Trophoblast cell (in vitro differentiated cells and primary cell): ENCODE data around the gene DMAC1.

Experiments
- DNase-seq, 2 donors: peaks; one replicate each; pipeline ENCODE4 v3.0.0-alpha.2; 2016
- H2AFZ ChIP-seq: 2 replicates; pipeline ENCODE4 v1.6.1; 2013; ENCODE audit warnings: low read length, moderate library complexity, mild to moderate bottlenecking; ENCODE audit not compliant: insufficient read depth, poor library complexity
- H2AK5ac ChIP-seq: 2 replicates; pipeline ENCODE4 v1.6.1; 2013; ENCODE audit warnings: mild to moderate bottlenecking, low read length
- H2BK120ac ChIP-seq: 2 replicates; pipeline ENCODE4 v1.6.1; 2013; ENCODE audit warnings: low read length, mild to moderate bottlenecking, moderate library complexity; ENCODE audit not compliant: insufficient read depth, poor library complexity
- H2BK12ac ChIP-seq: 2 replicates; pipeline ENCODE4 v1.6.1; 2013; ENCODE audit warnings: mild to moderate bottlenecking, low read length, moderate library complexity
- H2BK5ac ChIP-seq: 2 replicates; pipeline ENCODE4 v1.6.1; 2013; ENCODE audit warnings: low read length, low read depth, moderate library complexity, mild to moderate bottlenecking; ENCODE audit not compliant: poor library complexity
- H3K14ac ChIP-seq: 2 replicates; pipeline ENCODE4 v1.6.1; 2013; ENCODE audit warnings: mild to moderate bottlenecking, low read length
- H3K18ac ChIP-seq: 2 replicates; pipeline ENCODE4 v1.6.1; 2013; ENCODE audit warnings: mild to moderate bottlenecking, low read length
- H3K23ac ChIP-seq: 2 replicates; pipeline ENCODE4 v1.6.1; 2013; ENCODE audit warnings: low read length
- H3K27ac ChIP-seq: 2 replicates; pipeline ENCODE4 v1.5.1; 2013; ENCODE audit warnings: low read depth, mild to moderate bottlenecking, inconsistent platforms, low read length, moderate library complexity
- H3K27me3 ChIP-seq: 2 replicates; pipeline ENCODE4 v1.6.1; 2013; ENCODE audit warnings: inconsistent platforms, mild to moderate bottlenecking, low read length, moderate library complexity; ENCODE audit not compliant: insufficient read depth
- H3K36me3 ChIP-seq, 2 experiments: 1 replicate in 1 of 2; 2 replicates in 1 of 2; pipeline ENCODE4 v1.6.1; 2013; ENCODE audit warnings: low read length in 2 of 2, mild to moderate bottlenecking in 2 of 2, moderate library complexity in 1 of 2; ENCODE audit not compliant: insufficient read depth in 2 of 2, control insufficient read depth in 1 of 2
- H3K4ac ChIP-seq: 2 replicates; pipeline ENCODE4 v1.6.1; 2013; ENCODE audit warnings: low read depth, mild to moderate bottlenecking, low read length, moderate library complexity
- H3K4me1 ChIP-seq, 2 experiments: 1 replicate in 1 of 2; 2 replicates in 1 of 2; pipeline ENCODE4 v1.6.1; 2013; ENCODE audit warnings: low read length in 2 of 2, mild to moderate bottlenecking in 2 of 2, moderate library complexity in 1 of 2; ENCODE audit not compliant: insufficient read depth in 2 of 2, control insufficient read depth in 1 of 2
- H3K4me2 ChIP-seq: 2 replicates; pipeline ENCODE4 v1.6.1; 2013; ENCODE audit warnings: inconsistent platforms, mild to moderate bottlenecking, low read length, moderate library complexity
- H3K4me3 ChIP-seq: 2 replicates; pipeline ENCODE4 v1.5.1; 2013; ENCODE audit warnings: mild to moderate bottlenecking, low read depth, low read length, inconsistent platforms
- H3K79me1 ChIP-seq: one replicate; pipeline ENCODE4 v1.6.1; 2013; ENCODE audit warnings: low read length
- H3K79me2 ChIP-seq: 2 replicates; pipeline ENCODE4 v1.6.1; 2013; ENCODE audit warnings: low read length, mild to moderate bottlenecking; ENCODE audit not compliant: control insufficient read depth, insufficient read depth, poor library complexity
- H3K9ac ChIP-seq: 2 replicates; pipeline ENCODE4 v1.6.1; 2013; ENCODE audit warnings: mild to moderate bottlenecking, low read length
- H3K9me3 ChIP-seq: 2 replicates; pipeline ENCODE4 v1.6.1; 2013; ENCODE audit warnings: low read depth, mild to moderate bottlenecking, control low read depth, inconsistent platforms, low read length; ENCODE audit not compliant: insufficient read depth
- H4K12ac ChIP-seq: 2 replicates; pipeline ENCODE4 v1.6.1; 2013; ENCODE audit warnings: low read depth, mild to moderate bottlenecking, low read length, moderate library complexity
- H4K8ac ChIP-seq: 2 replicates; pipeline ENCODE4 v1.6.1; 2013; ENCODE audit warnings: low read depth, mild to moderate bottlenecking, low read length, moderate library complexity
- H4K91ac ChIP-seq: one replicate; pipeline ENCODE4 v1.6.1; 2013; ENCODE audit warnings: low read depth, mild to moderate bottlenecking, low read length, moderate library complexity
- WGBS: extraction: QIAGEN DNeasy Blood & Tissue Kit; methylation state at CpG from one replicate; pipeline ENCODE4 v1.1.7; 2013; ENCODE audit warnings: missing lambda C conversion rate; ENCODE audit not compliant: insufficient read length, insufficient coverage; ENCODE audit errors: extremely low coverage; 5-methylcytosine and 5-hydroxymethylcytosine counted together

Gene DMAC1

GRCh38 chr9:7813030-7813429, 13.5 kb upstream of the DMAC1 start:
- no peak overlapping the region for H3K4ac ChIP-seq
- no peak overlapping the region for H3K4me3 ChIP-seq
- no peak overlapping the region for H3K23ac ChIP-seq
- no peak overlapping the region for H4K91ac ChIP-seq
- no peaks in the 10 kb centered on the region for H3K9me3 ChIP-seq
- H4K12ac ChIP-seq = no peak overlapping the region
- H2BK5ac ChIP-seq = no peak overlapping the region
- no peak overlapping the region for H2AFZ ChIP-seq
- no peak overlapping the region for H4K8ac ChIP-seq
- no peak overlapping the region for H3K14ac ChIP-seq
- no peak for DNase-seq
- H3K27me3 ChIP-seq = no peaks in the 10 kb centered on the region
- H2AK5ac ChIP-seq = no peak overlapping the region
- no peaks in the 10 kb centered on the region for H3K79me2 ChIP-seq
- H3K4me1 ChIP-seq = no peaks in the 10 kb centered on the region
- no peaks in the 10 kb centered on the region for H3K36me3 ChIP-seq
- no peak overlapping the region for H3K18ac ChIP-seq
- H2BK12ac ChIP-seq = no peak overlapping the region
- H3K4me2 ChIP-seq = no peak overlapping the region
- H3K79me1 ChIP-seq = no peaks in the 10 kb centered on the region
- no peak overlapping the region for H3K9ac ChIP-seq
- WGBS = no CpG with 5 or more reads among the region's 2 CpGs
- no peak overlapping the region for H3K27ac ChIP-seq
- H2BK120ac ChIP-seq = no peak overlapping the region

DNA sequence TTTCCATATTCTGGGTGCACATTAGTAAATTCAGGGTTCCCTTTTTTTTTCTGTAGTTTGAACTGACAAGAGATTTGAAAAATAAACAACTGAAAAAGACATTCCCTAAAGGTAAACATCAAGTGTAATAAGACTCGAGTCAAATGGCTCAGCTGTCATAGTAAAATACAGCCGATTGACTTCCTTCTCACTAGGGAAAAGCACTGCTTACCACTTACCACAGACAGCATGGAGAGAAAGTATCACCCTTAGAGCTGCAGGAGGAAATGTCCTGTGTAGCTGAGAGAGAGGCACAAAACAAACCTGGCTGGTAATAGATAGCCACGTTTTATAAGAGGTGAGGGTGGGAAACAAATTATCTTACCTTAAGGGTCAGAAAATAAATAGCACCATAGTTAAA, 12.1 kb upstream of the DMAC1 start:
- Histone ChIP-seq H2BK12ac (no peak overlapping the region), H3K4me3 (no peak overlapping the region), H3K23ac (no peak overlapping the region), H3K4me2 (no peak overlapping the region), H3K9ac (no peak overlapping the region), H4K12ac (no peak overlapping the region), H4K91ac (no peak overlapping the region), H2AK5ac (no peak overlapping the region), H3K18ac (no peak overlapping the region), H3K79me2 (no peaks in the 10 kb centered on the region), H3K27me3 (no peaks in the 10 kb centered on the region), H3K14ac (no peak overlapping the region), H2BK120ac (no peak overlapping the region), H3K79me1 (no peaks in the 10 kb centered on the region), H3K36me3 (no peaks in the 10 kb centered on the region), H3K27ac (no peak overlapping the region), H4K8ac (no peak overlapping the region), H2AFZ (no peak overlapping the region), H2BK5ac (no peak overlapping the region), H3K4ac (no peak overlapping the region), H3K9me3 (no peaks in the 10 kb centered on the region), H3K4me1 (no peaks in the 10 kb centered on the region)
- no CpG with 5 or more reads among the region's 3 CpGs for WGBS
- no peak for DNase-seq

DNA sequence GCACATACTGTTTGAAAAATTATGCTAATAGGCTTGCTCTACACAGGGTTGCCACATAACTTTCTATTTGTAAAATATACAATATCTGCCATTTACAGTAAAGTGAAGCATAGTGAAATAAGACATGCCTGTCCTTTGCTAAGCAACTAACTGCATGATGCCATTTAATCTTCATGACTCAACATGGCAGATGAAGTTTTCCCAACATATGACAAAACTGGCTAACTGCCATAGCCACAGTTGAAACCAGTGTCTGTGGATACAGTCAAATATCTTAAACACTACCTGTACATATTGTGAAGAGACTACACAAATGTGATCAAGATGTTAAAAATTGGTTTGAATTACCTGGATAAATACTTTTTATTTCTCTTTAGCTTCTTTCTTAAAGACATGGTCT, 3.1 kb upstream of the DMAC1 start:
- no peak overlapping the region for H3K18ac ChIP-seq
- H3K4me1 ChIP-seq = peaks cover 0 to 5% of the 10 kb centered on the region in 2 experiments
- no peak for DNase-seq
- no peak overlapping the region for H3K9ac ChIP-seq
- H4K91ac ChIP-seq = no peak overlapping the region
- H3K27me3 ChIP-seq = no peaks in the 10 kb centered on the region
- peaks cover 0 to 2% of the 10 kb centered on the region in 2 experiments for H3K36me3 ChIP-seq
- H3K14ac ChIP-seq = no peak overlapping the region
- no peak overlapping the region for H2BK5ac ChIP-seq
- H2AK5ac ChIP-seq = no peak overlapping the region
- no peak overlapping the region for H3K4me3 ChIP-seq
- H3K9me3 ChIP-seq = no peaks in the 10 kb centered on the region
- no peak overlapping the region for H4K8ac ChIP-seq
- H3K79me2 ChIP-seq = peaks cover 3% of the 10 kb centered on the region
- H3K4ac ChIP-seq = no peak overlapping the region
- H3K79me1 ChIP-seq = peaks cover 4% of the 10 kb centered on the region
- H2BK12ac ChIP-seq = no peak overlapping the region
- no peak overlapping the region for H3K27ac ChIP-seq
- no peak overlapping the region for H2BK120ac ChIP-seq
- no peak overlapping the region for H3K4me2 ChIP-seq
- no peak overlapping the region for H4K12ac ChIP-seq
- H3K23ac ChIP-seq = no peak overlapping the region
- H2AFZ ChIP-seq = no peak overlapping the region

GRCh38 chr9:7799944-7800285, 337 bp upstream of the DMAC1 start:
- H2BK120ac ChIP-seq = no peak overlapping the region
- DNase-seq = no peak
- H3K4ac ChIP-seq = no peak overlapping the region
- no peak overlapping the region for H3K9ac ChIP-seq
- H3K27ac ChIP-seq = no peak overlapping the region
- peaks cover 3% of the 10 kb centered on the region for H3K79me2 ChIP-seq
- no peak overlapping the region for H3K14ac ChIP-seq
- no peak overlapping the region for H4K12ac ChIP-seq
- WGBS = no CpG with 5 or more reads among the region's 8 CpGs
- no peak overlapping the region for H4K91ac ChIP-seq
- no peak overlapping the region for H2AK5ac ChIP-seq
- no peak overlapping the region for H3K4me3 ChIP-seq
- H3K9me3 ChIP-seq = no peaks in the 10 kb centered on the region
- no peak overlapping the region for H3K18ac ChIP-seq
- peak overlapping the region; percentile 60 for H2AFZ ChIP-seq
- peak overlapping the region; percentile 95 for H3K4me2 ChIP-seq
- H3K23ac ChIP-seq = no peak overlapping the region
- peaks cover 4% of the 10 kb centered on the region for H3K79me1 ChIP-seq
- peak overlapping the region; percentile 71 for H4K8ac ChIP-seq
- H3K27me3 ChIP-seq = no peaks in the 10 kb centered on the region
- no peak overlapping the region for H2BK5ac ChIP-seq
- H2BK12ac ChIP-seq = no peak overlapping the region
- H3K36me3 ChIP-seq = peaks cover 2 to 5% of the 10 kb centered on the region in 2 experiments
- peaks cover 0 to 5% of the 10 kb centered on the region in 2 experiments for H3K4me1 ChIP-seq
